ENCODE data around the gene SLC6A13. TPM values are rescaled to one million over a fixed set of nuclear protein-coding genes. Genes with fewer than 3 reads are reported as not detected.
"Not testable (repeated sequence)": the region's sequence is repeated elsewhere in the genome, so short reads cannot be mapped to it uniquely, and the experiment has no call there.

SLC6A13 gene
- polyA plus RNA-seq, 1 experiment, result not detected

DNA sequence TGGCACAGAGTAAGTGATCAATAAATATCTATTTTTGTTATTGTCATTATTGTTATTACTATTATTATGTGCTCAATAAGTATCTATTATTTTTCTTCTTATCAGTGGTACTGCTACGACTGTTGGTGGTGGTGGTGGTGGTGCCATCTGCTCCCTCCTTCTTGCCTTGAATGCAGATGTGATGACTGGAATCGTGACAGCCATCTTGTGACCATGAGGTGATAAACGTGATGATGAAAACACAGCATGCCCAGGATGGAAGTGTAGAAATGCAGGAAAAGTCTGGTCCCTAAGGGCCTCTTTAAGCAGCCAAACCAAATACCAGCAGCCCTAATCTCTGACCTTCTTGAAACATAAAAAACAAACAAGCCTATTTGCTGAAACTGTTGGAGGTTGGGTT is 71.1 kb downstream of the SLC6A13 start:
- no peak overlapping the region for H3K4me3 ChIP-seq (ENCODE audit: low read depth, low read length)
- ChIA-PET CTCF (no interaction called here), POLR2A (no interaction called here)
- DNase-seq (ENCODE audit: low read depth, low spot score), result no peak
- H3K27ac ChIP-seq (ENCODE audit: low read depth, low read length), result no peak overlapping the region
- TF ChIP-seq, protein P1, sequence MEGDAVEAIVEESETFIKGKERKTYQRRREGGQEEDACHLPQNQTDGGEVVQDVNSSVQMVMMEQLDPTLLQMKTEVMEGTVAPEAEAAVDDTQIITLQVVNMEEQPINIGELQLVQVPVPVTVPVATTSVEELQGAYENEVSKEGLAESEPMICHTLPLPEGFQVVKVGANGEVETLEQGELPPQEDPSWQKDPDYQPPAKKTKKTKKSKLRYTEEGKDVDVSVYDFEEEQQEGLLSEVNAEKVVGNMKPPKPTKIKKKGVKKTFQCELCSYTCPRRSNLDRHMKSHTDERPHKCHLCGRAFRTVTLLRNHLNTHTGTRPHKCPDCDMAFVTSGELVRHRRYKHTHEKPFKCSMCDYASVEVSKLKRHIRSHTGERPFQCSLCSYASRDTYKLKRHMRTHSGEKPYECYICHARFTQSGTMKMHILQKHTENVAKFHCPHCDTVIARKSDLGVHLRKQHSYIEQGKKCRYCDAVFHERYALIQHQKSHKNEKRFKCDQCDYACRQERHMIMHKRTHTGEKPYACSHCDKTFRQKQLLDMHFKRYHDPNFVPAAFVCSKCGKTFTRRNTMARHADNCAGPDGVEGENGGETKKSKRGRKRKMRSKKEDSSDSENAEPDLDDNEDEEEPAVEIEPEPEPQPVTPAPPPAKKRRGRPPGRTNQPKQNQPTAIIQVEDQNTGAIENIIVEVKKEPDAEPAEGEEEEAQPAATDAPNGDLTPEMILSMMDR (IDR thresholded peaks at IDR 0.05; ENCODE audit: low read depth, low read length), result no peak
- peaks cover 36% of the 10 kb centered on the region for H3K27me3 ChIP-seq (ENCODE audit: control insufficient read depth, insufficient read depth, low read length)
- peaks cover 3% of the 10 kb centered on the region; the same call in 1 of the 2 replicates for H3K9me3 ChIP-seq (ENCODE audit: control insufficient read depth, insufficient read depth, low read length)

DNA sequence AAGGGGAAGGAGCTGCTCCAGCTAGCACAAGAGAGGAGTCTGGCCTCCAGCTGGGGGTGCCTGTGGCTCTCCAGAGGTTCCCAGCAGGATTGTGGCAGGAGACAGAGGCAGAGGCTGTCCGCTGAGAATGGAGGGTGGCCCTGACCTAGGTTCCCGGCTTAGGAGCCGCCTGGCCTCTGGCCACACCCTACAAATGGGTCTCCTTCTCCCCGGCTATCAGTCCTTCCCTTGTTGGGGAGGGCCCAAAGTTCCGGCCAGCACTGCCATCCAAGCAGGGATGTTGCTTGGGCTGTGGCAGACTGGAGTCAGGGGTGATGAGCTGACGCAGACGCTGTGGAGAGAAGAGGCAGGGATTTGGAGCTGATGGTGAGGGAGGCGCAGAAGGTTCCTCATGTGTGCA is 71.8 kb downstream of the SLC6A13 start:
- Histone ChIP-seq H3K9me3 (ENCODE audit: control insufficient read depth, insufficient read depth, low read length) (no peaks in the 10 kb centered on the region; the same call in 1 of the 2 replicates), H3K4me3 (ENCODE audit: low read depth, low read length) (no peak overlapping the region), H3K27ac (ENCODE audit: low read depth, low read length) (no peak overlapping the region), H3K27me3 (ENCODE audit: control insufficient read depth, insufficient read depth, low read length) (peaks cover 32% of the 10 kb centered on the region)
- no peak for DNase-seq (ENCODE audit: low read depth, low spot score)
- ChIA-PET POLR2A (no interaction called here), CTCF (interaction anchor here (0.5 kb wide), 1 partner anchor 72 kb away, joined by 5 read pairs; no protein-coding TSS in a partner anchor)
- TF ChIP-seq, protein P1 (IDR thresholded peaks at IDR 0.05; ENCODE audit: low read depth, low read length), result no peak

GRCh38 chr12:189622-189962 is 73.0 kb downstream of the SLC6A13 start:
- H3K4me3 ChIP-seq (ENCODE audit: low read depth, low read length), result no peak overlapping the region
- peaks cover 22% of the 10 kb centered on the region for H3K27me3 ChIP-seq (ENCODE audit: control insufficient read depth, insufficient read depth, low read length)
- no peak overlapping the region for H3K27ac ChIP-seq (ENCODE audit: low read depth, low read length)
- CTCF ChIA-PET, result interaction anchor here (0.5 to 1.1 kb wide), 6 partner anchors 9 to 81 kb away, joined by 3 to 4 read pairs (median 3); no protein-coding TSS in a partner anchor
- DNase-seq (ENCODE audit: low read depth, low spot score), result no peak
- no peaks in the 10 kb centered on the region; the same call in 1 of the 2 replicates for H3K9me3 ChIP-seq (ENCODE audit: control insufficient read depth, insufficient read depth, low read length)
- TF ChIP-seq, protein P1 (IDR thresholded peaks at IDR 0.05; ENCODE audit: low read depth, low read length), result no peak
- POLR2A ChIA-PET, result no interaction called here

DNA sequence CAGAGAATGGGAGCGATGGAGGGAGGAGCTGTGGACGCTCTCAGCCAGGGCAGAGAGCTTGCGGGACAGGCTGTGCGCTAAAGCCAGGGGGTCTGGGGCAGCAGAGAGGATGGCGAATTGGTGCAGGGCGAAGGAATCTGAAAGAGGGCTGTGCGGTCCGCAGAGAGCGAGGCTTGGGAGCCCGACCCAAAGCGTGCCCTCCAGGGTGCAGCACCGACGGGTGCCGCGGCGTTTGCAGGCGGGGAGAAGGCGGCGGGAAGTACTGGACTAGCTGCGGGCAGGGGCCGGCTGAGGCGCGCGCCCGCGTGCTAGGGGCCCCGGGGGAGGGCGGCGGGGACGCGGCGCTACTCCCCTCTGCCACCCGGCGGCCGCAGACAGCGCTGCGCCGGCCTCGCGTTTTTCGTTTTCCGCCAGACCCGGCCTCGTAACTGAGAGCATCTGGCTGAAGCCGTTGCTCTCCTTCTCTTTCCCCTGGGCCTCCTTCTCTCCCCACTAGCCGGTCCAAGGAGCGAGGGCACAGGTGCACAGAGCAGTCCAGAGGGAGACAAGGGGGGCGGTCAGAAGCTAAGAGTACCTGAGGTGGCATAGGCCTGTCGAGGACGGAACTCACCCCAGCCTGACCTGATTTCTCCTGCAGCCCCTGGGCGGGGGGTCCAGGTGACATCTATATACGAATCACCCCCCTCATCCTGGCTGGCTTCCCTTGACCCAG is 73.6 kb downstream of the SLC6A13 start:
- CTCF ChIA-PET, result interaction anchor here (0.7 to 1.3 kb wide), 6 partner anchors 10 to 58 kb away, joined by 3 to 6 read pairs (median 3); no protein-coding TSS in a partner anchor
- TF ChIP-seq, protein P1 (IDR thresholded peaks at IDR 0.05; ENCODE audit: low read depth, low read length), result peak; percentile 65
- no peak overlapping the region for H3K27ac ChIP-seq (ENCODE audit: low read depth, low read length)
- no peaks in the 10 kb centered on the region; the same call in 1 of the 2 replicates for H3K9me3 ChIP-seq (ENCODE audit: control insufficient read depth, insufficient read depth, low read length)
- POLR2A ChIA-PET, result no interaction called here
- H3K27me3 ChIP-seq (ENCODE audit: control insufficient read depth, insufficient read depth, low read length), result peaks cover 17% of the 10 kb centered on the region
- H3K4me3 ChIP-seq (ENCODE audit: low read depth, low read length), result peak overlapping the region; percentile 63
- peak; percentile 18 for DNase-seq (ENCODE audit: low read depth, low spot score)

GRCh38 chr12:187986-188909 is 74.4 kb downstream of the SLC6A13 start:
- POLR2A ChIA-PET; H3K9me3 ChIP-seq (ENCODE audit: control insufficient read depth, insufficient read depth, low read length); DNase-seq (ENCODE audit: low read depth, low spot score); H3K27ac ChIP-seq (ENCODE audit: low read depth, low read length); H3K27me3 ChIP-seq (ENCODE audit: control insufficient read depth, insufficient read depth, low read length): not testable (repeated sequence)
- peak overlapping the region; percentile 63 for H3K4me3 ChIP-seq (ENCODE audit: low read depth, low read length)
- CTCF ChIA-PET, result interaction anchor here (0.7 to 1.3 kb wide), 2 partner anchors 9 to 32 kb away, joined by 3 to 6 read pairs; no protein-coding TSS in a partner anchor
